ENCODE measurements around the gene TMC7. TPM values are rescaled to one million over a fixed set of nuclear protein-coding genes. Genes with fewer than 3 reads are reported as not detected.
A peak's percentile ranks its signal among the peaks of the same experiment; 100 is the strongest.

Gene TMC7
- total RNA-seq, 1 donor from 2014 or later = not detected

DNA sequence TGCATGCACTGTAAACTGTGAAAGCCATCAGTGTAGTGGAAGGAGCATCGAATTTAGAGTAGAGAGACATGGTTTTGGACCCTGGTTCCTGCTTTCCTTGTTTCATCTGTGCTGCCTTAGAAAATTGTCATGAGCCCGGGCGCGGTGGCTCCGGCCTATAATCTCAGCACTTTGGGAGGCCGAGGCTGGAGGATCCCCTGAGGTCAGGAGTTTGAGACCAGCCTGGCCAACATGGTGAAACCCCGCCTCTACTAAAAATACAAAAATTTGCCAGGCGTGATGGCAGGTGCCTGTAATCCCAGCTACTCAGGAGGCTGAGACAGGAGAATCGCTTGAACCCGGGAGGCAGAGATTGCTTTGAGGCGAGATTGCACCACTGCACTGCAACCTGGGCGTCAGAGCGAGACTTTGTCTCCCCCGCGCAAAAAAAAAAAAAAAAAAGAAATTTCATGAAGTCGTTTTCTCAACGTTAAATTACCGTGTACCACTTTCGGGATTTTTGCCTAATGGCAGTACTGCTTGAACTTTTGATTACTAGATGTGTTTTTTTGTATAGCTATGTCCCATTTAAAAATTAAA is 84.6 kb downstream of the TMC7 start:
- H3K4me3 Mint-ChIP-seq (ENCODE audit: low read depth) = peak overlapping the region; percentile 88
- peaks cover 5% of the 10 kb centered on the region for H3K4me1 Mint-ChIP-seq (ENCODE audit: low read depth)
- no peak for DNase-seq (ENCODE audit: low spot score)
- no peaks in the 10 kb centered on the region for H3K9me3 Mint-ChIP-seq
- no peaks in the 10 kb centered on the region for H3K27me3 Mint-ChIP-seq (ENCODE audit: low read depth)
- H3K36me3 Mint-ChIP-seq (ENCODE audit: low read depth) = peaks cover 10% of the 10 kb centered on the region
- intact Hi-C loops (cut with micrococcal nuclease) = loop anchor here (5.0 kb wide), 2 partner anchors 49 to 266 kb away; partner anchors contain the start of gene ARL6IP1
- peak overlapping the region; percentile 88 for H3K27ac Mint-ChIP-seq

DNA sequence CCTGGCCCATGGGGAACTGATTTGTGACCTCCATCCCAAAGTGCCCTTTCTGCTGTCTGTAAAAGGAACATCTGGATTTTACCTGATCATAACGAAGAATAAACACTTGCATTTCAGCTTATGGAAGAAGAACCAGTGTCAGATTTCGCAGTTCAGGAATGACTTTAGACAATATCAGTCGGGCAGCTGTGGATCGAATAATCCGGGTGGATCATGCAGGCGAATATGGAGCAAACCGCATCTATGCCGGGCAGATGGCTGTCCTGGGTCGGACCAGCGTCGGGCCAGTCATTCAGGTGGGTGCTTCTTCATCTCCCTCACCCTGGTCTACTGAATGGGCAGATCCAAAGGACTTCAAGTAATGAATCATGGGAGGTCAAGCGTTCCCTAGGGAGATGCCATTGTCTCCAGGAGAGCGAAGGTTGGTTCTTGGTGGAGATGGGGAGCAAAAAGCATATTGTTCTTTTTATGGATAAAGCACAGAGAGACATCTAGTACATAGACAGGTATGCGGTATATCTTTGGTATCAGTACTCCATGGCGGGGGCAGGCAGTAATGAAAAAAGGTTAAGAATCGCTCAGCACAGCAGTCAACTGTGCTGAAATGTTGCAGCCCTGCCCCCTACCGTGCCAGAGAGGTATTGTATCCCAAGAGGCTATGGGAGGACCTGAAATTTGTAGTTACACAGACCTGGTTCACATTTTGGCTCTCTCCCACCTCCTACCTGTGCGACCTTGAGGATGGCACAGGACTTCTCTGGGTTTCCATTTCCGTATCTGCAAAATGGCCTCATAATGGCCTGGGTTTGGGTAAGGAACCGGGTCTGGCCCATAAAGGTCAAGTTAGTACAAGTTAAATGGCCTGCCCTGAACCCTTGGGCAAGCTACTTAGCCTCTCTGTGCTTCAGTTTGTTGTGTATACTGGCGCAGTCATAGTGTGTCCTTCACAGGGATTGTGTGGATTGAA is 88.4 kb downstream of the TMC7 start:
- no peak overlapping the region for H3K4me3 Mint-ChIP-seq (ENCODE audit: low read depth)
- no peak overlapping the region for H3K27ac Mint-ChIP-seq
- no peaks in the 10 kb centered on the region for H3K9me3 Mint-ChIP-seq
- peak; percentile 44 for DNase-seq (ENCODE audit: low spot score)
- no peaks in the 10 kb centered on the region for H3K27me3 Mint-ChIP-seq (ENCODE audit: low read depth)
- intact Hi-C loops (cut with micrococcal nuclease) = no loop called here
- H3K4me1 Mint-ChIP-seq (ENCODE audit: low read depth) = peaks cover 2% of the 10 kb centered on the region
- H3K36me3 Mint-ChIP-seq (ENCODE audit: low read depth) = peaks cover 18% of the 10 kb centered on the region

DNA sequence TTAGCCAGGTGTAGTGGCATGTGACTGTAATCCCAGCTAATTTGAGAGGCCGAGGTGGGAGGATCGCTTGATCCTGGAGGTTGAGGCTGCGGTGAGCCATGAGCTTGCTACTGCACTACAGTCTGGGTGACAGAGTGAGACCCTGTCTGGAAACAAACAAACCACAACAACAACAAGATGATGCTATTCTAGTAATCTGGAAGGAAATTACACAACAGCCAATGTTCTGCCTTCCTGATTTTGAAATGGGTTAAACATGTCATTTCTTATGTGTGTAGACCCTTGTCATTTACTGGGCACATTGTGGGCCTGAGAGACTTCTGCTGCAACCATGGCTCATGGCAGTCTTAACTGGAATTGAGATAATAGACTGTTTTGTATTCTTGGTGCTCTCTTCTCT is 89.6 kb downstream of the TMC7 start:
- Mint-ChIP-seq H3K36me3 (ENCODE audit: low read depth) (peaks cover 18% of the 10 kb centered on the region), H3K27me3 (ENCODE audit: low read depth) (no peaks in the 10 kb centered on the region), H3K4me3 (ENCODE audit: low read depth) (no peak overlapping the region), H3K27ac (no peak overlapping the region), H3K9me3 (no peaks in the 10 kb centered on the region), H3K4me1 (ENCODE audit: low read depth) (no peaks in the 10 kb centered on the region)
- intact Hi-C loops (cut with micrococcal nuclease) = no loop called here
- DNase-seq (ENCODE audit: low spot score) = no peak

DNA sequence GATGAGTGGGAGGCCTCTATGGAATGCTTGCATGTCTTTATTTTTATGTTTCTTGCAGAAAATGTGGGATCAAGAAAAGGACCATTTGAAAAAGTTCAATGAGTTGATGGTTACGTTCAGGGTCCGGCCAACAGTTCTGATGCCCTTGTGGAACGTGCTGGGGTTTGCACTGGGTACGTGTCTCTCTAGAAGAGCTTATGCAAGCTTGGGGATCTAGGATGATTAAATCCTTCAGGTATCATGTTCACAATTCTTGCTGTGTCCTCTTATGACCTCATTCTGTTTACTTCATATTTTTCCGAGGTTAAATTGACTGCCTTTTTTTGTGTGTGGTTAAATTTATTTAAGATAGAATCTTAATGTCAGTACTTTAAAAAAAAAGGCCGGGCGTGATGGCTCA is 90.1 kb downstream of the TMC7 start:
- Mint-ChIP-seq H3K4me3 (ENCODE audit: low read depth) (no peak overlapping the region), H3K9me3 (no peaks in the 10 kb centered on the region), H3K27ac (no peak overlapping the region), H3K36me3 (ENCODE audit: low read depth) (peaks cover 22% of the 10 kb centered on the region), H3K4me1 (ENCODE audit: low read depth) (no peaks in the 10 kb centered on the region), H3K27me3 (ENCODE audit: low read depth) (no peaks in the 10 kb centered on the region)
- intact Hi-C loops (cut with micrococcal nuclease) = no loop called here
- no peak for DNase-seq (ENCODE audit: low spot score)

DNA sequence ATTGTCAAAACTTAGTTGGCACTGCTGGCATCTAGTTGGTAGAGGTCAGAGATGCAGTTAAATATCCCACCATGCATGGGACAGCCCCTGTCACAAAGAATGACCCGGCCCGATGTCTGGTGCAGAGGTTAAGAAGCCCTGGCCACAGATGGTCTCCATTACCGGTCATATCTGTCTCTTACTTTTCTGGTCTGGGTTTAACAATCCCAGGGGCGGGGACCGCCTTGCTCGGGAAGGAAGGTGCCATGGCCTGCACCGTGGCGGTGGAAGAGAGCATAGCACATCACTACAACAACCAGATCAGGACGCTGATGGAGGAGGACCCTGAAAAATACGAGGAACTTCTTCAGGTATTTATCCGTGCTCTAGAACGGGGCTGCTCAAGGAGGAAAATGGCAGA is 91.8 kb downstream of the TMC7 start:
- intact Hi-C loops (cut with micrococcal nuclease) = no loop called here

DNA sequence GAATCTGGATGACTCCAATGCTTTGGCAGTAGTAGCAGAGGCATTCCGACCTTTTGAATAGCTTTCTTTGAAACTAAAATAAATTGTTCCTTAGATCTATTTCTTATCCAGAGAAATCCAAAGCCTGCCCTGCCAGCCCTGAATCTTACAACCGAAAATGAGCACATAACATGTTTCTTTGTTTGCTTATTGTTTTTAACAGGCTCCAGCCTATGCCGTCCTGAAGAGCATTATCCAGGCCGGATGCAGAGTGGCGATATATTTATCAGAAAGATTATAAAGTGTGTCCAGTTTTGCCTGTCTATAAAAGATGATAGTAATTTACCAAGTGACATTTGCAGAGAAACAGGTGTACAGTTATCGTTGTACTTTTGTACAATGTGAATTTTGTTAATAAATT is 94.1 kb downstream of the TMC7 start:
- Mint-ChIP-seq H3K27me3 (ENCODE audit: low read depth) (no peaks in the 10 kb centered on the region), H3K27ac (no peak overlapping the region), H3K4me1 (ENCODE audit: low read depth) (no peaks in the 10 kb centered on the region), H3K36me3 (ENCODE audit: low read depth) (peaks cover 37% of the 10 kb centered on the region), H3K9me3 (no peaks in the 10 kb centered on the region), H3K4me3 (ENCODE audit: low read depth) (no peak overlapping the region)
- intact Hi-C loops (cut with micrococcal nuclease) = no loop called here
- DNase-seq (ENCODE audit: low spot score) = no peak

More for the DNA sequence above, 91.8 kb downstream of the TMC7 start:
- no peaks in the 10 kb centered on the region for H3K4me1 Mint-ChIP-seq (ENCODE audit: low read depth)
- no peak overlapping the region for H3K27ac Mint-ChIP-seq
- no peaks in the 10 kb centered on the region for H3K9me3 Mint-ChIP-seq
- no peak for DNase-seq (ENCODE audit: low spot score)
- H3K27me3 Mint-ChIP-seq (ENCODE audit: low read depth) = no peaks in the 10 kb centered on the region
- H3K4me3 Mint-ChIP-seq (ENCODE audit: low read depth) = no peak overlapping the region
- peaks cover 32% of the 10 kb centered on the region for H3K36me3 Mint-ChIP-seq (ENCODE audit: low read depth)

DNA sequence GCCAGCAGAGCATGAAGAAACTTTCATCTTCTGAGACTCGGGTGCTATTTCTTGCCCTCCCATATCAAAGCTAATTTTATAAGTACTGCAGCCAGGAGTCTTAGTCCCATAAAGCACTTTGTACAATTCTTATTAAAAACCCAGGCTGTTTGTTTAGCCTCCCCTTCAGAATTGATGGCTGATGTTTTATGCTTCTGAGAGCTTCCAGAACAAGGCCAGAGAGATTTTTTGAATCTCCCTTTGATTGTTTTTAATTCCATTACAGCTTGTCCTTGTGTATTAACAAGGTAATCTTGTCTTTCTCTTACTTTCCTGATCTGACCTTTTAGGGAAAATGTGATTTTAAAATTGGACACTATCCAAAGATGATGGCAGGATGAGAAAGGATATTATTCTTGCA is 99.9 kb downstream of the TMC7 start:
- Mint-ChIP-seq H3K27me3 (ENCODE audit: low read depth) (peaks cover 12% of the 10 kb centered on the region), H3K27ac (no peak overlapping the region), H3K9me3 (no peaks in the 10 kb centered on the region), H3K4me1 (ENCODE audit: low read depth) (peaks cover 6% of the 10 kb centered on the region), H3K36me3 (ENCODE audit: low read depth) (peaks cover 27% of the 10 kb centered on the region), H3K4me3 (ENCODE audit: low read depth) (no peak overlapping the region)
- intact Hi-C loops (cut with micrococcal nuclease) = no loop called here
- no peak for DNase-seq (ENCODE audit: low spot score)

DNA sequence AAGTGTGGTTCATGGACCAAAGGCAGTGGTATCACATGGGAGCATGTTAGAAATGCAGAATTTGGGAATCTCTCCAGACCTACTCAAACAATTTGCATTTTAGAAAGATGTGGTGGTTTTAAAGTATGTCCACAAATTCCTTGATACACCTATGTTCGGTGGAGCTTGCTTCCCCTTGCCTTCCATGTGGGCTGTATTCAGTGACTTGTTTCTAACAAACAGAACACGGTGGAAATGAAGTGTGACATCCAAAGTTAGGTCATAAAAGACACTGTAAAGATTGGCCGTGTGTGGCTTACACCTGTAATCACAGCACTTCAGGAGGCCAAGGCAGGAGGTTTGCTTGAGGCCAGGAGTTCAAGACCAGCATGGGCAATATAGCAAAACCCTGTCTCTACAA is 100.4 kb downstream of the TMC7 start:
- H3K27ac Mint-ChIP-seq = no peak overlapping the region
- intact Hi-C loops (cut with micrococcal nuclease) = no loop called here
- H3K9me3 Mint-ChIP-seq = no peaks in the 10 kb centered on the region
- H3K4me3 Mint-ChIP-seq (ENCODE audit: low read depth) = no peak overlapping the region
- peaks cover 23% of the 10 kb centered on the region for H3K36me3 Mint-ChIP-seq (ENCODE audit: low read depth)
- no peak for DNase-seq (ENCODE audit: low spot score)
- H3K4me1 Mint-ChIP-seq (ENCODE audit: low read depth) = peaks cover 6% of the 10 kb centered on the region
- H3K27me3 Mint-ChIP-seq (ENCODE audit: low read depth) = peaks cover 12% of the 10 kb centered on the region

DNA sequence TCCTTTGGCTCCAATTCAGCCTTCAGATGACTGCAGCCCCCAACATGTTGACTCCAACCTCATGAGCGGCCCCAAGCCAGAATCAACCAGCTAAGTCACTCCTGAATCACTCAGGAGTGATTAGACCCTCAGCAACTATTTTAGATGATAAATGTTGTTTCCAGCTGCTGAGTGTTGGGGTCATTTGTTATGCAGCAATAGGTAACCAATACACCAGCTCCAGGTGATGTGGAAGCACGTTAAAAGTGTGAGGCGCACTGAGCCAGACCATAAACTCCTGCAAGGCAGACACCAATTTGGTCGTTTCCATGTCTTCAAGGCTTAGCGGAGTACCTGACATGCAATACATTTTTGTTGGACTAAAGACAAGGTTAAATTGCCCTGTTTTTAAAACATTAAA is 101.1 kb downstream of the TMC7 start:
- peaks cover 6% of the 10 kb centered on the region for H3K4me1 Mint-ChIP-seq (ENCODE audit: low read depth)
- intact Hi-C loops (cut with micrococcal nuclease) = loop anchor here (5.0 kb wide), 1 partner anchor 417 kb away; no protein-coding TSS in a partner anchor
- peaks cover 12% of the 10 kb centered on the region for H3K27me3 Mint-ChIP-seq (ENCODE audit: low read depth)
- no peak for DNase-seq (ENCODE audit: low spot score)
- H3K36me3 Mint-ChIP-seq (ENCODE audit: low read depth) = peaks cover 17% of the 10 kb centered on the region
- H3K27ac Mint-ChIP-seq = no peak overlapping the region
- no peak overlapping the region for H3K4me3 Mint-ChIP-seq (ENCODE audit: low read depth)
- no peaks in the 10 kb centered on the region for H3K9me3 Mint-ChIP-seq

DNA sequence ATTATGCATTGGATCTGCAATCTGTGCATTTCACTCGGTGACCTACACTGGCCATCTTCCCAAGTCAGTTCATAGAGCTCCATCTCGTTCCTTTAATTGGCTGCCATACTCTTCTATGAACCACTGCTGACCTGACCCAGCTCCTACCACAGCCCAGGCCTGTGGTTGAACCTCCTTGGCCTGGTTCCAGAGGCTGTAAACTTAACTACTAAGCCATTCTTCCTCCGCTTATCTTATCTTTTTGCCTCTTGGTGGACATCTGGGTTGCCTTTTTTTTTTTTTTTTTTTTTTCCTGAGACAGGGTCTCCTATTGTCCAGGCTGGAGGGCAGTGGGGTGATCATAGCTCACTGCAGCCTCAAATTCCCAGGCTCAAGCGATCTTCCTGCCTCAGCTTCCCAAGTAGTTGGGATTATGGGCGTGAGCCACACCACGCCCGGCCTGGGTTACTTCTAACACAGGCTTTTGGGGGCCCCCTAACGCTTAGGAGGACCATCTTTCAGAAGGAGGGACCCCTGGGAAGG is 102.0 kb downstream of the TMC7 start:
- intact Hi-C loops (cut with micrococcal nuclease) = loop anchor here (1.0 to 5.0 kb wide), 5 partner anchors 31 to 417 kb away; no protein-coding TSS in a partner anchor
- Mint-ChIP-seq H3K4me3 (ENCODE audit: low read depth) (no peak overlapping the region), H3K36me3 (ENCODE audit: low read depth) (peaks cover 13% of the 10 kb centered on the region), H3K27ac (no peak overlapping the region), H3K27me3 (ENCODE audit: low read depth) (peaks cover 12% of the 10 kb centered on the region), H3K9me3 (peaks cover 1% of the 10 kb centered on the region), H3K4me1 (ENCODE audit: low read depth) (peaks cover 6% of the 10 kb centered on the region)
- no peak for DNase-seq (ENCODE audit: low spot score)

DNA sequence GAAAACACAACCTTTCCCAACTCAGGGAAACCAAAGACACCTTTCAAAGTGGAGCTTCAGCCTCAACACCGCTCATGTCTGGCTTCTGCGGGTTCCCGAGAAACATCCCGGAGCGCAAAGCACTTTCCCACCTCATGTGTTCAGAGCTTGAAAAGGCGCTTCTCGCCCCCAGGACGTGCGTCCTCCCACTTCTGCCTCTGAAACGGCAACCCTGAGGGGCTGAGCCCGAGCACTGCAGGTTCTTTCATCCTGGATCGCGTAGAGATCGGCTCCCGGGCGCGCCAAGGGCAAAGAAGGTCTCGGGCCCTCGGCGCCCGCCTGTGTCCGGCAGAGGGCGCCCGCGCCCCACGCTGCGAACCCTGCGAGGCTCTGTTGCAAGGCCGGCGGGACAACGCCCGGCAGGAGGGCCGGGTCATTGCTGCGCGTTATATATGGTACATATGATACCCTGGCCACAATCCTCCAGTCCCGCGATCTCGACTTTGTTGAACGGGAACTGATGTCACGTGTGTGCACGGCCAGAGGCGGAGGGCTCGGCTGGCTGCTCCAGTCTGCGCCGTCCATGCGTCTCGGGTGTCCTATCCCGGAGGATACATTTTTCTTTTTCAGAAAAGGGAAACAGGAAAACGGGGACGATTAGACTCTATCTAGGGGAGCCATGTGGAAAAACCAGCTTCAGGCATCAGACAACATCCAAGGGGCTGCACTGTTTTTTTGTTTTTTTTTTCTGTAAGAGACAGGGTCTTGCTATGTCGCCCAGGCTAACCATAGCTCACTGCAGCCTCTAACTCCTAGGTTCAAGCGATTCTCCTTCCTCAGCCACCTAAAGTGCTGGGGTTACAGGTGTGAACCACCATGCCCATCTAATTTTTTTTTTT is 102.8 kb downstream of the TMC7 start:
- Mint-ChIP-seq H3K4me1 (ENCODE audit: low read depth) (peaks cover 6% of the 10 kb centered on the region), H3K4me3 (ENCODE audit: low read depth) (peak overlapping the region; percentile 64), H3K27me3 (ENCODE audit: low read depth) (peaks cover 12% of the 10 kb centered on the region), H3K27ac (no peak overlapping the region), H3K36me3 (ENCODE audit: low read depth) (peaks cover 5% of the 10 kb centered on the region), H3K9me3 (peaks cover 7% of the 10 kb centered on the region)
- peak; percentile 72 for DNase-seq (ENCODE audit: low spot score)
- intact Hi-C loops (cut with micrococcal nuclease) = loop anchor here (1.0 to 5.0 kb wide), 5 partner anchors 30 to 416 kb away; no protein-coding TSS in a partner anchor

DNA sequence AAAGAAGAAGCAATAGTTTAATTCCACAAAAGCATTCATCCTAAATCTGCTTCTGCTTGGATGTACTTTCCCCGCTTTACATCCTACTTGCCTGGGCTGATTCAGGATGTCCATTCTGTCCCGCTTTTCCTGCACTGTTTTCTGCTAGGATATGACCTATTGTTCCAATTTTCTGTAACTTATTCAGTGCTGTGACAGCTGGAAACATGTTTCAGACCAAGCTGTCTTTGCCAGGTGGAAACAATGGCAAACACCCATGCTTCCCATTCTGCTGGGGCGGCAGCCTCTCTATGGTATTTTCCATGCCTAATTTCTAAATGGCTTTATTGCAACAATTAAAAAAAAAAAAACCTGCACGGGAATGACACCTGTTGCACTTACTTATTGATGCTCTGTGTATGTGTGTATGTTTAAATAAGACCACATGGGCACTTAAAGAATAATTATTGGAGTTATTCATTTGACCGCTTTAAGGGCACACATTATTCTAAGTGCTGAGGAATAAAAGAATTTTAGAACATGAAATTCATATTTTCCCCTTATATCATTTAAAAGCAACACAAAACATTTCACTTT is 104.7 kb downstream of the TMC7 start:
- DNase-seq (ENCODE audit: low spot score) = no peak
- no peak overlapping the region for H3K27ac Mint-ChIP-seq
- no peaks in the 10 kb centered on the region for H3K36me3 Mint-ChIP-seq (ENCODE audit: low read depth)
- intact Hi-C loops (cut with micrococcal nuclease) = loop anchor here (5.0 kb wide), 1 partner anchor 414 kb away; no protein-coding TSS in a partner anchor
- H3K4me1 Mint-ChIP-seq (ENCODE audit: low read depth) = peaks cover 6% of the 10 kb centered on the region
- H3K27me3 Mint-ChIP-seq (ENCODE audit: low read depth) = peaks cover 12% of the 10 kb centered on the region
- no peak overlapping the region for H3K4me3 Mint-ChIP-seq (ENCODE audit: low read depth)
- H3K9me3 Mint-ChIP-seq = peaks cover 17% of the 10 kb centered on the region
